Hematopoietic multipotent progenitor cell treated with erythropoietin and hydrocortisone succinate and interleukin-3 and kit ligand, for 15 days (in vitro differentiated cells): ENCODE measurements around the gene GPC4.
"Not testable (repeated sequence)": the region's sequence is repeated elsewhere in the genome, so short reads cannot be mapped to it uniquely, and the experiment has no call there.

Experiments
- DNase-seq: peaks from one replicate; pipeline ENCODE4 v3.0.0-alpha.2; 2015; ENCODE audit warnings: low spot score

The GPC4 gene

DNA sequence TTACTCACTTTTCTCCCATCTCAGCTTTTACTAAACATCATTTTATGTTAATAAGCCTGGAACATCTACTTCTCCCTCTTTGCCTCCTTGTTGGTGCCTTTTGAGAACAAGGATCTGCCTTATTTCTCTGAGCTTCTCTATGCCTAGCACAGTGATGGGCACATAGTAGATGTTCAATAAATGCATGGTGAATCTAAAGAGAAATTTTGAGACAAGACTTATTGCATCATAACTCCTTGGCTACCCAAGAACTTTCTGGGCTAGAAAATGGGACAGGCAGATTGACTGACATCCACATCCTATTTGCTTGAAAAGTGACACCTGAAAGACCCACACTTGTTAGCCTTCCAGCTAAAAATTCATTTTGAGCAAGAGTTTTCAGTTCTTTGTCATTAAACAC is 109.9 kb downstream of the GPC4 start:
- no peak for DNase-seq

GRCh38 chrX:133302775-133303445 is 112.4 kb downstream of the GPC4 start:
- DNase-seq: no peak

GRCh38 chrX:133300591-133300990 is 114.7 kb downstream of the GPC4 start:
- DNase-seq: no peak

GRCh38 chrX:133297284-133297683 is 118.0 kb downstream of the GPC4 start:
- DNase-seq: no peak

DNA sequence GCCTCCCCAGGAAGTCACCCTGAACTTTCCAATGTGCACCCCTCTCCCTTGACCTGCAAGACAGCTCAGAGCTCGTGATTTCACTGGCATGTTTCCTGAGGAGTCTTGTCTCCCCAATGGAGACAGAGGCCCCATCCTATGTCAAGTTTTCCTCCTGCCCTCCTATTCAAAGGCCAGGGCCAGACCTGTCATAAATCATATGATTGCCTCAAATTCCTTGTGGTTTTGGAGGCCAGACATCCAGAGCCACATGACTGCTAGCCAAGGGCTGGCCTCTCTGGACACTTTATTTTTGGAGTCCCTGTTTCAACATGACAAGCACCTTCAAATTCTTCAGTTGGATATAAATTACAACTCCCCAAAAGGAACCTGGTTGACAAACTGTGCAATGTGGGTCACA is 121.2 kb downstream of the GPC4 start:
- no peak for DNase-seq

- no peak for DNase-seq
These were observed 125.2 kb downstream of the GPC4 start for GRCh38 chrX:133290076-133290475.

GRCh38 chrX:133287860-133288259 is 127.4 kb downstream of the GPC4 start:
- DNase-seq: no peak

GRCh38 chrX:133285341-133285740 is 129.9 kb downstream of the GPC4 start:
- DNase-seq: no peak

GRCh38 chrX:133279112-133279730 is 136.1 kb downstream of the GPC4 start:
- DNase-seq: not testable (repeated sequence)

- DNase-seq: no peak
These were observed 142.1 kb downstream of the GPC4 start for GRCh38 chrX:133273180-133273579.

DNA sequence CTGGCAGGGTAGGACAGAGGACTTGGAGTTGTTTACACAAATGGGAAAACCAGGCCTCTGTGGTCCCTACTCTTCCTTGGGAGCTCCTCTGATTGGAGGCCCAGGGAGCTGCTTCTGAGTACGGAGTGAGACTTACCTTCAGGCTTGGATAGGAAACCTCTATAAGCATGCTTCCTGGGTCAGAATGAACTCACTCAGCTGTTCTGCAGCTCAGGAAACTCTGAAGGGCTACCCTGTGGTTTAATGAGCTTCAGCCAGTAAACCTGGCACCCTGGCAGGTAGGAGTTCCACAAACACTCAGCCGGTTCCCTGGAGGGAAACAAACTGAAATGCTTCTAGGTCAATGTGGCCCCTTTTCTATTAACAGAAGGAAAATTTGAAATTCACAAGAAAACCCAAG is 146.1 kb downstream of the GPC4 start:
- no peak for DNase-seq

- no peak for DNase-seq
These were observed 147.7 kb downstream of the GPC4 start for GRCh38 chrX:133267621-133268020.

- DNase-seq: no peak
These were observed 150.0 kb downstream of the GPC4 start for GRCh38 chrX:133265331-133265730.

- DNase-seq: no peak
These were observed 156.8 kb downstream of the GPC4 start for GRCh38 chrX:133258481-133258880.

DNA sequence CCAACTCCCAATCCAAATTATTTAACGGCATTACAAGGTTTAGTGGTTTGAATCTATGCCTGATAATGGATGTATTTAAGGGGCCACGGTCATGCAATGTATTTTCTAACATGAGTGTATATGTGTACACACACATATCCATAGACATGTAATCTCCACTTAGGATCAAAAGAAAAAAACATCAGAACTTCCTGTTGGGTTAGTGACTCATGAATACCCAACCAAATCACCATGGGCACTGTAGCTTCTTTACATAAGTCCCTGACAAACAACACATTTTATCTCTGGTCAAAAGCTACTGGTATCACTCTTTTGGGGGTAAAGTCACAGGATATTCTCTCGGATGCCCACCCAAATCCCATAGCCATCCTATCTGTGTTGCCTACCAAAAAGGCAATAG is 160.6 kb downstream of the GPC4 start:
- no peak for DNase-seq

DNA sequence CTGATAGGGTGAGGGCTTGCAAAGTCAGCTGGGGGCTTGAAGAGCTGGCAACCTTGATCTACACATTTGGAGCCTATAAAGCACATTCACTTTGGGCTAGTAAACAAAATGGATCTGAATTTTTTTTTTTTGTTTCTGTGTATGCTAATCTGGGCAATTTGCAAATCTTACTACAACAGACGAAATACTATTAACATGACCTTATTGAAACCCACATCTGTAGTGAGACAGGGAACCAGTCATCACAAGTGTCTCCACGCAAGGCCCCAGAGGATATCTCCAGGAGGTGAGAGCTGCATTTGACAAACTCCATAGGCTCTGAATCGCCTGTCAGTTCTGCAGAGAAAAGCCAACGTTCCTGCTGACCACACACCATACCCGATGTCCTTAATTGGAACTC is 164.1 kb downstream of the GPC4 start:
- no peak for DNase-seq

GRCh38 chrX:133250184-133251100 is 164.8 kb downstream of the GPC4 start:
- no peak for DNase-seq
